GM23248 (cell line): Measurements from ENCODE around the gene DUSP22. TPM values are rescaled to one million over a fixed set of nuclear protein-coding genes. Genes with fewer than 3 reads are reported as not detected.

ENCODE experiments used
- DNase-seq: peaks from one replicate; pipeline ENCODE4 v3.0.0-alpha.2; 2015
- H2AFZ ChIP-seq: fragments of 200-600 bp; sonication (generic); 2 replicates; pipeline ENCODE4 v1.6.1; 2016; ENCODE audit warnings: antibody characterized with exemption
- H3F3A ChIP-seq: fragments of 200-600 bp; sonication (generic); 2 replicates; pipeline ENCODE4 v1.6.1; 2016; ENCODE audit warnings: mild to moderate bottlenecking, antibody characterized with exemption, mixed run types; ENCODE audit not compliant: insufficient read depth
- H3K27ac ChIP-seq: fragments of 200-600 bp; sonication (generic); 2 replicates; pipeline ENCODE4 v1.5.1; 2016; ENCODE audit warnings: mild to moderate bottlenecking
- H3K27me3 ChIP-seq: fragments of 200-600 bp; sonication (generic); replicated peaks from 2 replicates; pipeline ENCODE4 v1.6.1; 2016; ENCODE audit warnings: mild to moderate bottlenecking; ENCODE audit not compliant: insufficient read depth
- H3K36me3 ChIP-seq: fragments of 200-600 bp; sonication (generic); 2 replicates; pipeline ENCODE4 v1.6.1; 2016; ENCODE audit warnings: low read depth, mild to moderate bottlenecking
- H3K4me1 ChIP-seq: fragments of 200-600 bp; sonication (generic); 2 replicates; pipeline ENCODE4 v1.6.1; 2016; ENCODE audit warnings: mild to moderate bottlenecking; ENCODE audit not compliant: insufficient read depth
- H3K4me2 ChIP-seq: fragments of 200-600 bp; sonication (generic); one replicate; pipeline ENCODE4 v1.6.1; 2016; ENCODE audit warnings: mild to moderate bottlenecking; ENCODE audit not compliant: unreplicated experiment
- H3K4me3 ChIP-seq: fragments of 200-600 bp; sonication (generic); 2 replicates; pipeline ENCODE4 v1.5.1; 2016; ENCODE audit warnings: mild to moderate bottlenecking
- H3K79me2 ChIP-seq: fragments of 200-600 bp; sonication (generic); 2 replicates; pipeline ENCODE4 v1.6.1; 2016; ENCODE audit warnings: mild to moderate bottlenecking; ENCODE audit not compliant: insufficient read depth
- H3K9ac ChIP-seq: fragments of 200-600 bp; sonication (generic); 2 replicates; pipeline ENCODE4 v1.6.1; 2016; ENCODE audit warnings: mild to moderate bottlenecking
- H3K9me2 ChIP-seq: fragments of 200-600 bp; sonication (generic); 2 replicates; pipeline ENCODE4 v1.6.1; 2016; ENCODE audit warnings: mixed run types, mild to moderate bottlenecking, moderate library complexity; ENCODE audit not compliant: insufficient read depth
- H3K9me3 ChIP-seq: fragments of 200-600 bp; sonication (generic); one replicate; pipeline ENCODE4 v1.6.1; 2017; ENCODE audit warnings: low read depth
- H4K20me1 ChIP-seq: fragments of 200-600 bp; sonication (generic); 2 replicates; pipeline ENCODE4 v1.6.0; 2016; ENCODE audit not compliant: insufficient read depth
- EZH2 ChIP-seq: fragments of 200-600 bp; sonication (generic); IDR thresholded peaks from 2 replicates; pipeline ENCODE4 v1.6.1; 2018; ENCODE audit warnings: antibody characterized with exemption, mild to moderate bottlenecking; ENCODE audit not compliant: insufficient read depth, poor library complexity, severe bottlenecking
- EZH2phosphoT487 ChIP-seq: fragments of 200-600 bp; sonication (generic); IDR thresholded peaks from 2 replicates; pipeline ENCODE4 v1.6.1; 2018; ENCODE audit warnings: antibody characterized with exemption, moderate library complexity, mild to moderate bottlenecking, low read depth; ENCODE audit not compliant: insufficient read depth
- WGBS, 2 experiments: methylation state at CpG; one replicate each; pipeline ENCODE4 v1.1.6; 2015 to 2017; ENCODE audit warnings: low lambda C conversion rate in 2 of 2, low coverage in 1 of 2; ENCODE audit errors: missing lambda C conversion rate in 2 of 2; 5-methylcytosine and 5-hydroxymethylcytosine counted together
- in situ Hi-C: fragments of 300-500 bp; cut with MboI; formaldehyde crosslinking; loops from 2 replicates; pipeline ENCODE4 v1.15.0; 2020
- polyA plus RNA-seq: library from polyadenylated mRNA; unstranded; fragments of >200 nt; fragmentation: Nextera tagmentation; extraction: Ambion mirVana; gene quantifications from 2 replicates; pipeline ENCODE4 v1.2.1, GENCODE V29; 2016
- total RNA-seq: library from RNA; depleted of rRNA; stranded (reverse); fragments of >200 nt; shearing (Covaris generic); gene quantifications from 2 replicates; pipeline ENCODE4 v1.2.3, GENCODE V29; 2014

DUSP22 gene
- total and polyA plus RNA-seq, 2 experiments from 2014 or later, result 12.4 to 15.7 TPM

- Histone ChIP-seq H3K4me2 (no peak overlapping the region), H3K9ac (no peak overlapping the region), H2AFZ (no peak overlapping the region), H3K4me3 (no peak overlapping the region), H3K27me3 (peaks cover 66% of the 10 kb centered on the region), H3K9me2 (no peaks in the 10 kb centered on the region), H3K9me3 (no peaks in the 10 kb centered on the region), H4K20me1 (no peaks in the 10 kb centered on the region), H3F3A (no peaks in the 10 kb centered on the region), H3K36me3 (no peaks in the 10 kb centered on the region), H3K27ac (no peak overlapping the region), H3K79me2 (no peaks in the 10 kb centered on the region), H3K4me1 (no peaks in the 10 kb centered on the region)
- no peak for DNase-seq
- in situ Hi-C loops, result no loop called here
- TF ChIP-seq EZH2 (no peak), EZH2phosphoT487 (no peak)
- WGBS, 2 experiments, result 74 to 76% methylated on average over 12 to 13 of the region's 13 CpGs
Measured at GRCh38 chr6:397056-397455, 104.8 kb downstream of the DUSP22 start.

GRCh38 chr6:397604-398003 lies 105.3 kb downstream of the DUSP22 start:
- no peaks in the 10 kb centered on the region for H3K4me1 ChIP-seq
- H4K20me1 ChIP-seq, result no peaks in the 10 kb centered on the region
- 43 to 55% methylated on average over 5 of the region's 5 CpGs for WGBS, 2 experiments
- H3F3A ChIP-seq, result no peaks in the 10 kb centered on the region
- DNase-seq, result no peak
- no peaks in the 10 kb centered on the region for H3K79me2 ChIP-seq
- H3K9me2 ChIP-seq, result no peaks in the 10 kb centered on the region
- no peak overlapping the region for H2AFZ ChIP-seq
- no peaks in the 10 kb centered on the region for H3K9me3 ChIP-seq
- H3K4me3 ChIP-seq, result no peak overlapping the region
- H3K27ac ChIP-seq, result no peak overlapping the region
- peaks cover 60% of the 10 kb centered on the region for H3K27me3 ChIP-seq
- in situ Hi-C loops, result no loop called here
- H3K36me3 ChIP-seq, result no peaks in the 10 kb centered on the region
- TF ChIP-seq EZH2 (no peak), EZH2phosphoT487 (no peak)
- H3K9ac ChIP-seq, result no peak overlapping the region
- H3K4me2 ChIP-seq, result no peak overlapping the region

GRCh38 chr6:398065-398464 lies 105.8 kb downstream of the DUSP22 start:
- H3K4me3 ChIP-seq, result no peak overlapping the region
- H3K36me3 ChIP-seq, result no peaks in the 10 kb centered on the region
- H3K9me2 ChIP-seq, result no peaks in the 10 kb centered on the region
- H3K27ac ChIP-seq, result no peak overlapping the region
- no peak overlapping the region for H2AFZ ChIP-seq
- H3K9ac ChIP-seq, result no peak overlapping the region
- no peak overlapping the region for H3K4me2 ChIP-seq
- no peaks in the 10 kb centered on the region for H4K20me1 ChIP-seq
- in situ Hi-C loops, result no loop called here
- no peaks in the 10 kb centered on the region for H3K4me1 ChIP-seq
- H3K27me3 ChIP-seq, result peaks cover 56% of the 10 kb centered on the region
- WGBS, 2 experiments, result 68 to 84% methylated on average over 2 of the region's 2 CpGs
- no peaks in the 10 kb centered on the region for H3K9me3 ChIP-seq
- no peaks in the 10 kb centered on the region for H3K79me2 ChIP-seq
- no peak for DNase-seq
- TF ChIP-seq EZH2 (no peak), EZH2phosphoT487 (no peak)
- no peaks in the 10 kb centered on the region for H3F3A ChIP-seq

DNA sequence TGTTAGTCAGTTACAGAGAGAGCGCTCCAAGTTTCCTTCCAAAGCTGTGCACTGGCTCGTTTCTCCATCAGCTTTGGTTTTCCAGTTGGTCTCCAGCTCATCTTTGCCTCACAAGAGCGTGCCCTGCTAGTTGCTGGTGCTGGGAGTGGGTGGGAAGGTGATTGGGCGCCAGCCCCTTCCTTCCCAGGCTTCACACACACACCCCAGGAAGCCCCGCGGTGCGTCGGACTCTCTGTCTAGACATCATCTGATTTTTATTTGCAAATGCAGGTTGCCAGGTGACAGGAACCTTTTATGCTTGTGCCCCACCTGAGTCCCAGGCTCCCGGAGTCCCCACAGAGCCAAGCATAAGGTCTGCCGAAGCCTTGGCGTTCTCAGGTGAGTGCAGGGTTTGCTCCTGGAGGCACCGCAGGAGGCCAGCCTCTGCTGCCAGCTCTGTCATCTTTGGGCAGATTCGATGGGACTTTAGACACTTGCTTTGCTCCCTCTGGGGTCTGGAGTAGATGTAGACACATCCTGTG lies 106.3 kb downstream of the DUSP22 start:
- no peak overlapping the region for H2AFZ ChIP-seq
- no peak overlapping the region for H3K9ac ChIP-seq
- H3K4me2 ChIP-seq, result no peak overlapping the region
- H3F3A ChIP-seq, result no peaks in the 10 kb centered on the region
- no peaks in the 10 kb centered on the region for H3K4me1 ChIP-seq
- WGBS, 2 experiments, result 55 to 57% methylated on average over 13 of the region's 13 CpGs
- no peaks in the 10 kb centered on the region for H3K9me3 ChIP-seq
- in situ Hi-C loops, result no loop called here
- H3K36me3 ChIP-seq, result no peaks in the 10 kb centered on the region
- peaks cover 55% of the 10 kb centered on the region for H3K27me3 ChIP-seq
- H3K9me2 ChIP-seq, result no peaks in the 10 kb centered on the region
- no peak overlapping the region for H3K27ac ChIP-seq
- no peak overlapping the region for H3K4me3 ChIP-seq
- DNase-seq, result no peak
- no peaks in the 10 kb centered on the region for H4K20me1 ChIP-seq
- TF ChIP-seq EZH2phosphoT487, result no peak
- TF ChIP-seq EZH2, result no peak
- H3K79me2 ChIP-seq, result no peaks in the 10 kb centered on the region
